ENCODE data around the gene MBTPS1. TPM values are rescaled to one million over a fixed set of nuclear protein-coding genes. Genes with fewer than 3 reads are reported as not detected.
A peak's percentile ranks its signal among the peaks of the same experiment; 100 is the strongest.

MBTPS1 gene
- total RNA-seq, 1 donor from 2014 or later: 85.9 TPM

DNA sequence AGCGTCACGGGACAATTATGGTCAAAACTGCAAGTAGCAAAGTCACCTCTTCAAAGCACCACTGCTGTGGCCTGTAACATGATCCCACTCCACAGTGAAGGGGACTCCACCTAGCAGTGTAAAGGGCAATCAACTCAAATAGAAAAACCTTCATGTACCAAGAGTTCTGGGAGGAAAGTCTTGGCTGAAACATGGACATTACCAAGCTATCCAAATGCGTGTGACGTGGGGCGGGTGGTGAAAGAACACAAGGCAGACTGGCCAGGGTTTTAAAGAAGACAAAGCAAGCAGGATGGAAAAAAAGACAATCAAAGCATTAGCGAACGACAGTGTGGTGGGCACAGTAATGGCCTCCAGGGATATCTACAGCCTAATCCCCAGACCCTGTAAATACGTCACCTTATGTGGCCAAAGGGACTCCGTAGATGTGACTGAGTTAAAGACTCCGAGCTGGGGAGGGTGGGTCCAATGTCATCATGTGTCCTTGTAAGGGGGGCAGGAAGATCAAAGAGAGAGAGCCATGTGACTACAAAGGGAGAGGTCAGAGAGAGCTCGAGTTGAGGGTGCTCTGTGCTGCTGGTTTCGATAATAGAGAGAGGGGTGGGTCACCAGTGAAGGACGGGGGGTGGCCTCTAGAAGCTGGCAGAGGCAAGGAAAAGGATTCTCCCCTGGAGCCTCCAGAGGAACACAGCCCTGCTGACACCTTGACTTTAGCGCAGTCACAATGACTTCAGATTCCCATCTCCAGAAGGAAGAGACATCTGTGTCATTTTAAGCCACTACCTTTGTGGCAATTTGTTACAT, 22.3 kb upstream of the MBTPS1 start:
- Mint-ChIP-seq H3K27me3 (ENCODE audit: low read depth, unreplicated experiment) (no peaks in the 10 kb centered on the region), H3K36me3 (ENCODE audit: low read depth, unreplicated experiment) (peaks cover 3% of the 10 kb centered on the region), H3K4me3 (ENCODE audit: unreplicated experiment) (no peak overlapping the region), H3K27ac (ENCODE audit: unreplicated experiment) (peak overlapping the region; percentile 69), H3K4me1 (ENCODE audit: low read depth, unreplicated experiment) (peaks cover 29% of the 10 kb centered on the region), H3K9me3 (ENCODE audit: unreplicated experiment) (peaks cover 1% of the 10 kb centered on the region)
- DNase-seq (ENCODE audit: low read depth): peak; percentile 54
- peaks cover 57% of the 10 kb centered on the region for H4K20me1 ChIP-seq (ENCODE audit: insufficient read depth, low read length)
- H3K4me1 ChIP-seq (ENCODE audit: insufficient read depth, low read length): peaks cover 9% of the 10 kb centered on the region
- H2AFZ ChIP-seq (ENCODE audit: low read depth, low read length): no peak overlapping the region
- H3K36me3 ChIP-seq (ENCODE audit: insufficient read depth, low read length): no peaks in the 10 kb centered on the region
- FAIRE-seq: no peak
- H3K79me2 ChIP-seq (ENCODE audit: insufficient read depth, low read length): peaks cover 67% of the 10 kb centered on the region
- H3K4me2 ChIP-seq (ENCODE audit: low read length): no peak overlapping the region
- H3K9ac ChIP-seq (ENCODE audit: low read length): no peak overlapping the region
- H3K4me3 ChIP-seq (ENCODE audit: insufficient read depth, low read depth, low read length): no peak overlapping the region
- no peaks in the 10 kb centered on the region for H3K27me3 ChIP-seq (ENCODE audit: insufficient read depth, low read length)
- TF ChIP-seq, protein P1, sequence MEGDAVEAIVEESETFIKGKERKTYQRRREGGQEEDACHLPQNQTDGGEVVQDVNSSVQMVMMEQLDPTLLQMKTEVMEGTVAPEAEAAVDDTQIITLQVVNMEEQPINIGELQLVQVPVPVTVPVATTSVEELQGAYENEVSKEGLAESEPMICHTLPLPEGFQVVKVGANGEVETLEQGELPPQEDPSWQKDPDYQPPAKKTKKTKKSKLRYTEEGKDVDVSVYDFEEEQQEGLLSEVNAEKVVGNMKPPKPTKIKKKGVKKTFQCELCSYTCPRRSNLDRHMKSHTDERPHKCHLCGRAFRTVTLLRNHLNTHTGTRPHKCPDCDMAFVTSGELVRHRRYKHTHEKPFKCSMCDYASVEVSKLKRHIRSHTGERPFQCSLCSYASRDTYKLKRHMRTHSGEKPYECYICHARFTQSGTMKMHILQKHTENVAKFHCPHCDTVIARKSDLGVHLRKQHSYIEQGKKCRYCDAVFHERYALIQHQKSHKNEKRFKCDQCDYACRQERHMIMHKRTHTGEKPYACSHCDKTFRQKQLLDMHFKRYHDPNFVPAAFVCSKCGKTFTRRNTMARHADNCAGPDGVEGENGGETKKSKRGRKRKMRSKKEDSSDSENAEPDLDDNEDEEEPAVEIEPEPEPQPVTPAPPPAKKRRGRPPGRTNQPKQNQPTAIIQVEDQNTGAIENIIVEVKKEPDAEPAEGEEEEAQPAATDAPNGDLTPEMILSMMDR (IDR thresholded peaks at IDR 0.05; ENCODE audit: insufficient read depth, low read depth, low read length): no peak
- no peak for TF ChIP-seq EZH2 (IDR thresholded peaks at IDR 0.05; ENCODE audit: insufficient read depth, low read length)
- H3K9me3 ChIP-seq (ENCODE audit: insufficient read depth, low read depth, low read length): no peaks in the 10 kb centered on the region
- H3K27ac ChIP-seq (ENCODE audit: low read depth, low read length): no peak overlapping the region

DNA sequence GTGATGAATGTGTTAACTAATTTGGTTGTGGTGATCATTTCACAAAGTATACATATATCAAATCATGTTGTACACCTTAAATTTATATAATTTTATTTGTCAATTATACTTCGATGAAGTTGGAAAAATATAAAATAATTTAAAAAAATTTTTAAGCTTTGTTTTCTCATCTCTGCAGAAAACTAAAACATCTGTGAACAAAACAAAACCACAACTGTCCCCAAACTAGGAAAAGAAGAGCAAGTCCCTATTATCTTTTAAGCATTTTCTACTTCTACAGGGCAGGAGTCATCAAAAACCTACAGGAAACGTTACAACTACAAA, 21.7 kb upstream of the MBTPS1 start:
- Histone ChIP-seq H3K4me1 (ENCODE audit: insufficient read depth, low read length) (peaks cover 9% of the 10 kb centered on the region), H2AFZ (ENCODE audit: low read depth, low read length) (no peak overlapping the region), H3K27ac (ENCODE audit: low read depth, low read length) (no peak overlapping the region), H4K20me1 (ENCODE audit: insufficient read depth, low read length) (peaks cover 57% of the 10 kb centered on the region), H3K4me3 (ENCODE audit: insufficient read depth, low read depth, low read length) (no peak overlapping the region), H3K9ac (ENCODE audit: low read length) (no peak overlapping the region), H3K36me3 (ENCODE audit: insufficient read depth, low read length) (no peaks in the 10 kb centered on the region), H3K27me3 (ENCODE audit: insufficient read depth, low read length) (no peaks in the 10 kb centered on the region), H3K79me2 (ENCODE audit: insufficient read depth, low read length) (peaks cover 67% of the 10 kb centered on the region), H3K9me3 (ENCODE audit: insufficient read depth, low read depth, low read length) (no peaks in the 10 kb centered on the region), H3K4me2 (ENCODE audit: low read length) (no peak overlapping the region)
- no peak overlapping the region for H3K27ac Mint-ChIP-seq (ENCODE audit: unreplicated experiment)
- H3K36me3 Mint-ChIP-seq (ENCODE audit: low read depth, unreplicated experiment): peaks cover 3% of the 10 kb centered on the region
- TF ChIP-seq, protein P1 (IDR thresholded peaks at IDR 0.05; ENCODE audit: insufficient read depth, low read depth, low read length): no peak
- no peak for TF ChIP-seq EZH2 (IDR thresholded peaks at IDR 0.05; ENCODE audit: insufficient read depth, low read length)
- no peak overlapping the region for H3K4me3 Mint-ChIP-seq (ENCODE audit: unreplicated experiment)
- no peaks in the 10 kb centered on the region for H3K27me3 Mint-ChIP-seq (ENCODE audit: low read depth, unreplicated experiment)
- peaks cover 29% of the 10 kb centered on the region for H3K4me1 Mint-ChIP-seq (ENCODE audit: low read depth, unreplicated experiment)
- DNase-seq (ENCODE audit: low read depth): no peak
- peaks cover 1% of the 10 kb centered on the region for H3K9me3 Mint-ChIP-seq (ENCODE audit: unreplicated experiment)
- FAIRE-seq: no peak

DNA sequence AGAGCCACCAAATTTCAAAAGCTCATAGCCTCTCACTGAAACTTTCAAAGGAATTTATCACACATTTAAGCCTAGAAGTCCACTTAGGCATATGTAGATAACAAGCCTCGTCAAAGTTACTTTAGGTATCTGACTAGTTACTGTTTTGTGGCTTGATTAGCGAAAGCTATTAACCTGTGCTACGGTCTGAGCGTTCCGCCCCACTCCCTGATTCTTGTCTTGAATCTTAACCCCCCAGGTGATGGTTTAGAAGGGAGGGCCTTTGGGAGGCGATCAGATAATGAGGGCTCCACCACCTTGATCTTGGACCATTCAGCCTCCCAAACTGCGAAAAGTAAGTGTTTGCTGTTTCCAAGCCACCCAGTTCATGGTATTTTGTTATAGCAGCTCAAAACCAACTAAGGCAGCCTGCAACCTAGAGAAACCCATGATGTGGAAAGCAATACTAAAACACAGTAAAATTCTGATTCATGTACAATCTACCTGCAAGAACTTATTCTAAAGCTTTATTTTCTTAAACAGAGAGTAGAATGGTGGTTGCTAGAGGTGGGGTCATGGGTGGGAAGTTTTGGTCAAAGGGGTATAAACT, 21.1 kb upstream of the MBTPS1 start:
- Histone ChIP-seq H3K4me3 (ENCODE audit: insufficient read depth, low read depth, low read length) (no peak overlapping the region), H3K27me3 (ENCODE audit: insufficient read depth, low read length) (no peaks in the 10 kb centered on the region), H3K9me3 (ENCODE audit: insufficient read depth, low read depth, low read length) (no peaks in the 10 kb centered on the region), H3K27ac (ENCODE audit: low read depth, low read length) (no peak overlapping the region), H3K4me1 (ENCODE audit: insufficient read depth, low read length) (peaks cover 9% of the 10 kb centered on the region), H4K20me1 (ENCODE audit: insufficient read depth, low read length) (peaks cover 51% of the 10 kb centered on the region), H3K9ac (ENCODE audit: low read length) (no peak overlapping the region), H3K4me2 (ENCODE audit: low read length) (no peak overlapping the region), H2AFZ (ENCODE audit: low read depth, low read length) (no peak overlapping the region), H3K36me3 (ENCODE audit: insufficient read depth, low read length) (no peaks in the 10 kb centered on the region), H3K79me2 (ENCODE audit: insufficient read depth, low read length) (peaks cover 62% of the 10 kb centered on the region)
- no peaks in the 10 kb centered on the region for H3K27me3 Mint-ChIP-seq (ENCODE audit: low read depth, unreplicated experiment)
- no peak overlapping the region for H3K4me3 Mint-ChIP-seq (ENCODE audit: unreplicated experiment)
- peaks cover 1% of the 10 kb centered on the region for H3K9me3 Mint-ChIP-seq (ENCODE audit: unreplicated experiment)
- H3K36me3 Mint-ChIP-seq (ENCODE audit: low read depth, unreplicated experiment): peaks cover 3% of the 10 kb centered on the region
- no peak overlapping the region for H3K27ac Mint-ChIP-seq (ENCODE audit: unreplicated experiment)
- no peak for DNase-seq (ENCODE audit: low read depth)
- peaks cover 29% of the 10 kb centered on the region for H3K4me1 Mint-ChIP-seq (ENCODE audit: low read depth, unreplicated experiment)
- TF ChIP-seq, protein P1 (IDR thresholded peaks at IDR 0.05; ENCODE audit: insufficient read depth, low read depth, low read length): no peak
- TF ChIP-seq EZH2 (IDR thresholded peaks at IDR 0.05; ENCODE audit: insufficient read depth, low read length): no peak
- no peak for FAIRE-seq
